MCF 10A (cell line): ENCODE data around the gene EPHB3. TPM values are rescaled to one million over a fixed set of nuclear protein-coding genes. Genes with fewer than 3 reads are reported as not detected.

Experiments used
- BruUV-seq: library from RNA; stranded (reverse); fragments of 400-500 nt; replicated peaks from 2 replicates; lab custom pipeline; 2021; lab: Mats Ljungman, UMichigan
- CTCF ChIA-PET: fragments of 300-600 bp; sonication (Branson Sonifier 250); formaldehyde crosslinking; extraction: SDS; loops from one replicate; lab custom pipeline; 2021; ENCODE audit warnings: antibody characterized with exemption, inconsistent platforms; lab: Yijun Ruan, JAX
- POLR2A ChIA-PET: fragments of 300-600, 350-650 bp; sonication (Branson Sonifier 250); formaldehyde crosslinking; extraction: SDS; loops from one replicate; lab custom pipeline; 2020; ENCODE audit warnings: antibody characterized with exemption, inconsistent platforms; lab: Yijun Ruan, JAX
- DNase-seq: peaks from one replicate; pipeline ENCODE4 v3.0.0-alpha.2; 2018; ENCODE audit not compliant: unreplicated experiment
- H3K27ac Mint-ChIP-seq: one replicate; pipeline ENCODE4 v1.8.0; 2022; ENCODE audit warnings: mild to moderate bottlenecking, low read depth, mixed read lengths; ENCODE audit not compliant: unreplicated experiment
- H3K27me3 Mint-ChIP-seq: one replicate; pipeline ENCODE4 v1.8.0; 2022; ENCODE audit warnings: mixed read lengths; ENCODE audit not compliant: insufficient read depth, unreplicated experiment
- H3K36me3 Mint-ChIP-seq: one replicate; pipeline ENCODE4 v1.8.0; 2022; ENCODE audit warnings: mild to moderate bottlenecking, moderate library complexity, mixed read lengths; ENCODE audit not compliant: insufficient read depth, unreplicated experiment
- H3K4me1 Mint-ChIP-seq: one replicate; pipeline ENCODE4 v1.8.0; 2022; ENCODE audit warnings: mixed read lengths; ENCODE audit not compliant: insufficient read depth, unreplicated experiment
- H3K4me3 Mint-ChIP-seq: one replicate; pipeline ENCODE4 v1.8.0; 2022; ENCODE audit warnings: mild to moderate bottlenecking, moderate library complexity, mixed read lengths; ENCODE audit not compliant: unreplicated experiment
- H3K9me3 Mint-ChIP-seq: one replicate; pipeline ENCODE4 v1.8.0; 2022; ENCODE audit warnings: mixed read lengths; ENCODE audit not compliant: unreplicated experiment
- CTCF ChIP-seq: fragments of 200-600 bp; IDR thresholded peaks from one replicate; pipeline ENCODE4 v1.8.0; 2022; ENCODE audit warnings: antibody characterized with exemption, mild to moderate bottlenecking; ENCODE audit not compliant: unreplicated experiment
- intact Hi-C: fragments of 100-400 bp; cut with micrococcal nuclease; formaldehyde crosslinking; loops from 2 replicates; pipeline ENCODE4 v1.14.1; 2022
- total RNA-seq: library from RNA; stranded (reverse); gene quantifications from 2 replicates; pipeline ENCODE4 v1.2.3, GENCODE V29; 2022

The EPHB3 gene
- total RNA-seq, 1 experiment from 2014 or later, result 4.0 TPM

- ChIA-PET CTCF (interaction anchor here (0.5 kb wide), 1 partner anchor 182 kb away, joined by 3 read pairs; no protein-coding TSS in a partner anchor), POLR2A (no interaction called here)
Measured at GRCh38 chr3:184578822-184579221, 17.2 kb downstream of the EPHB3 start.

GRCh38 chr3:184579513-184579912 lies 17.9 kb downstream of the EPHB3 start:
- H3K4me3 Mint-ChIP-seq, result no peak overlapping the region
- DNase-seq, result peak; percentile 45
- peaks cover 11% of the 10 kb centered on the region for H3K36me3 Mint-ChIP-seq
- no peak for TF ChIP-seq CTCF
- no peak overlapping the region for H3K27ac Mint-ChIP-seq
- no peaks in the 10 kb centered on the region for H3K9me3 Mint-ChIP-seq
- ChIA-PET CTCF (interaction anchor here (0.5 kb wide), 1 partner anchor 182 kb away, joined by 3 read pairs; no protein-coding TSS in a partner anchor), POLR2A (no interaction called here)
- H3K27me3 Mint-ChIP-seq, result no peaks in the 10 kb centered on the region
- BruUV-seq, result no TSS peak
- intact Hi-C loops, result no loop called here
- H3K4me1 Mint-ChIP-seq, result peaks cover 11% of the 10 kb centered on the region

More at GRCh38 chr3:184578822-184579221, 17.2 kb downstream of the EPHB3 start:
- no peak for DNase-seq
- intact Hi-C loops, result no loop called here
- Mint-ChIP-seq H3K27ac (no peak overlapping the region), H3K36me3 (peaks cover 11% of the 10 kb centered on the region), H3K4me3 (no peak overlapping the region), H3K27me3 (no peaks in the 10 kb centered on the region), H3K9me3 (no peaks in the 10 kb centered on the region), H3K4me1 (peaks cover 11% of the 10 kb centered on the region)
- no TSS peak for BruUV-seq
- TF ChIP-seq CTCF, result no peak

GRCh38 chr3:184580376-184580775 lies 18.8 kb downstream of the EPHB3 start:
- peaks cover 11% of the 10 kb centered on the region for H3K36me3 Mint-ChIP-seq
- no peak for TF ChIP-seq CTCF
- no peaks in the 10 kb centered on the region for H3K27me3 Mint-ChIP-seq
- BruUV-seq, result no TSS peak
- intact Hi-C loops, result no loop called here
- CTCF ChIA-PET, result no interaction called here
- peaks cover 11% of the 10 kb centered on the region for H3K4me1 Mint-ChIP-seq
- POLR2A ChIA-PET, result no interaction called here
- no peak for DNase-seq
- no peak overlapping the region for H3K27ac Mint-ChIP-seq
- H3K9me3 Mint-ChIP-seq, result no peaks in the 10 kb centered on the region
- no peak overlapping the region for H3K4me3 Mint-ChIP-seq

- POLR2A ChIA-PET, result interaction anchor here (2.0 kb wide), 1 partner anchor 19 kb away, joined by 6 read pairs; no protein-coding TSS in a partner anchor
- H3K4me1 Mint-ChIP-seq, result peaks cover 11% of the 10 kb centered on the region
- DNase-seq, result no peak
- H3K27me3 Mint-ChIP-seq, result no peaks in the 10 kb centered on the region
- TF ChIP-seq CTCF, result no peak
- H3K4me3 Mint-ChIP-seq, result no peak overlapping the region
- H3K36me3 Mint-ChIP-seq, result peaks cover 11% of the 10 kb centered on the region
- BruUV-seq, result no TSS peak
- H3K27ac Mint-ChIP-seq, result no peak overlapping the region
- no peaks in the 10 kb centered on the region for H3K9me3 Mint-ChIP-seq
- CTCF ChIA-PET, result interaction anchor here (0.7 kb wide), 1 partner anchor 11 kb away, joined by 3 read pairs; no protein-coding TSS in a partner anchor
- intact Hi-C loops, result no loop called here
Measured at GRCh38 chr3:184581331-184581855, 19.8 kb downstream of the EPHB3 start.
